Measurements from ENCODE around the gene ARVCF.

Gene ARVCF

DNA sequence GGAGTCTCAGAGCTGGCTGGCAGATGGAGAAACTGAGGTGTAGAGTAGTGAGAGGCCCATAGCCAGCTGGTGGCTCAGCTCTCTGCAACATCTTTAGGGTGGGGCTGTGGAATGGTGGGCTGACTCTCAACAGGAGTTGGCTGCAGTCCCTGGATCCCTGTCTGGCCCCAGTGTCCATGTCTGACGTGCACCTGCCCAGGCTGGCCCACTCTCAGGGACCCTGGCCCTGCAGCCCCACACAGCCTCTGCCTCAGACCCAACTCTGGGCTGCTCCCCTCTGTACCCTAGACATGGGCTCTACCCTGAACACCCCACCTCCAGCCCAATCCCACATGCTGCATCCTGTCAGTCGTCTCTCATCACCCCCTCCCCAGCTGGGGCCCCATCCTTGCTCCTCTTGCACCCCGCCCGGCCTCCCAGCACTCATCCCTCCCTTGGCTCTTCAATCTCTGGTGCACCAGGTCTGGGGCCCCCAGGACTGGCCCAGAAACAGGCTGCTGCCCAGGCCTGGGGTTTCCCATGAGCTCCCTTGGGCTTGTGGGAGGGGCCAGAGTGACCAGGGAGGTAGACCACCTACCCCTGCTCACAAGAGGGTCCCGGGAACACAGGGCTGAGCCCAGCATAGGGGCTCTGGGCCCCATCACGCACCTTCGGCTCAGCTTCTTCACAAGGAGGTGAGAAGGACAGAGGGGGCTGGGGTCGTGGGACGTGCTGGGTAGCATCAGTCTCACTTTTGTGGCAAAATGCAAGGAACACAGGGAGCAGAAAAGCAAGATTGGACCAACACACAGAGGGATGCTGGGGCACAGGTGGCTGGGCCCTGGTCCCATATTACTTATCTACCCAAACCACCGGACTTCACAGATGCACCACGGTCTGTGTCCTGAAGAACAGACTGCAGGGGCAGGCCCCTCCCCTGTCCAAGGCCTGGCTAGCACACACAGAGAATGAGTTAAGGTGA, 31.5 kb downstream of the ARVCF start:
- no peak for DNase-seq

DNA sequence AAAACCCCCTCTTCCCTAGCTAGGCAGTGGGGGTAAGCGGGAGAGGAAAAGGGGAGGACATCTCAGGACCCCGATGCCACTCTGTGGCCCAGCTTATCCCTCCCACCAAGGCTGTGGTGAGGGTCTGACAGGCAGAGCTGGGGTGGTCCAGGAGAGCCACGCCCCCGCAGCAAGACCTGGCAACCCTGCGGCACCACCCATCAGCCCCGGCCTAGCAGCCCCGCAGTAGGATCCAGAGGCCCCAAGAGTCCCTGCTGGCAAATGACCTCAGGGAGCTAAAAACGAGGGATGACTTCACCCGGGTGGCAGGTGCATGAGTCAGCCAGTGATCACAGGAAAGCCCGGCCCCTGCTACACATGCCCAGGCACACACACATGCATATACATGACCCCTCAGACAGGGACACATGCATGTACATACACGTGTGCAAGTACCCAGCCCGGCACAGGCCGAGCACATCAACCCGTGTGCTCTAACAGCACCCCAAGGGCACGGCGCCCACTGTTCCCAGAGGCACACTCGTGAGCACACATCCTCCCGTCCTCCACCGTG, 32.3 kb downstream of the ARVCF start:
- no peak for DNase-seq

GRCh38 chr22:19983741-19984140, 32.9 kb downstream of the ARVCF start:
- DNase-seq: no peak

DNA sequence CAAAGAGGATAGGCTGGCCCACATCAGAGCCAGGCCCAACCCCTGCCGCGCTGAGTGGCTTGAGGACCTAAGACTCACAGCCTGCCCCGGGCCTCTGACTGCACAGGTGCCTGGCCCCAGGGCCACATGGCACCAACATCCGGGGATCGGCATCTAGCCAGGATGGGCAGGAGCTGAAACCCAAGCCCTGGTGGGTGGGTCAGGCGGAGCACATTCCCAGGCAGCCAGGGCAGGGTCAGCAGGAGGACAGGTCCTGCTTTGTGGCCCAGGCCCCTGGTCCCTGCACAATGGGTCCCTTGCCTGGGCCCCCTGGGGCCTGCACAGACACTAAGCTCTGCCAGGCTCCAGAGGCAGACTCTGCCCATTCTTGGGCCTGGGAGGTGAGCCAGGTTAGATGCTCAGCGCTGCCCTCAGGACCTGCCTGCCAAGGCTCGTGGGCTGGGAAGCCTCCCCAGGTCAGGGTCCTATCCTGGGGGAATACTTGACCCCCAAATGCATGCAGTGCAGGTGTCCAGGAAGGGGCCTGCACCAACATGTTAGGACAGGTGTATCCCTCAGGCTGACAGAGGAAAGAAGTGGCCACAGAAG, 33.5 kb downstream of the ARVCF start:
- no peak for DNase-seq

DNA sequence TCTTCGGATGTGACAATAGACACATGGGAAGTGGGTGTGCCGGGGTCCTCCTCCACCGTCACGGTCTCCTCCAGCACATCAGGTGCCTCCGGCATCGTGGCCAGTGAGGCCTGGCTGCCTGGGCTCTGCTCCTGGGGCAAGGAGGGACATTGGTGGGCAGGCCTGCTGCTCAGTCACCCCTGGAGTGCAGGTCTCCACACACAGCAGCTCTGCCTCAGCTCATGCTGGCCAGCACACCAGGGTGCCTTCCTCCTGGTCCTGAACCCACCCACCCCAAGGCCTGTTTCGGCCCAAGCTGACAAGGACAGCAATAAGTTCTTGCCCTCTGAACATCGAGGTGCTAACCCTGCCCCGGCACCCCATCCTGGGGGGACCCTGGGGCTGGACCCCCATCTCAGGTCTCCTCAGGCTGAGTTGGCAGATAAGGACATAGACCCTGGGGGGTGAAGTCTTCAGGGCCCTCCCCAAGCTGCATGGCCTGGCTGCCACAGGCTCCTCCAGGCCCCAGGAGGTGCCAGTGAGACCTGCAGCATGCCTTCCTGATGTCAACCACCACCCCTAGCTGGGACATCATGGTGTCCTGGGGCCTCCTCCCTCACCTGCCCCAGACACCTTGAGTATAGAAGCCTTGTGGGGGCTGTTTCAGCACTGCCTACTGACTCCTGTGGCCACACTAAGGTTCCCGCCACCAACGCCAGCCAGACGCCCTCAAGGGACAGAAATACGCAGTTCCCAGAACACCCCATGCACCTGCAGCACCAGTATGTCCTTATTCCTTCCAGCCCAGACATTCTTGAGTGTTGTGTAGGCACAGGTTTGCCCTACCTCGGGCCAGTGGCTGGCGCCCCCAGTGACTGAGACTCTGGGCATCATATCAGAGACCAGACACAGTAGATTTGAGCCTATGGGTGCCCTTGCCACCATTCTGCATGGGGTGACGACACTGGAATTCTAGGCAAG, 34.4 kb downstream of the ARVCF start:
- DNase-seq: no peak

GRCh38 chr22:19981171-19981960, 35.3 kb downstream of the ARVCF start:
- DNase-seq: no peak

GRCh38 chr22:19980766-19981165, 35.9 kb downstream of the ARVCF start:
- no peak for DNase-seq

- no peak for DNase-seq
Observed at GRCh38 chr22:19979712-19980493, 36.7 kb downstream of the ARVCF start.

DNA sequence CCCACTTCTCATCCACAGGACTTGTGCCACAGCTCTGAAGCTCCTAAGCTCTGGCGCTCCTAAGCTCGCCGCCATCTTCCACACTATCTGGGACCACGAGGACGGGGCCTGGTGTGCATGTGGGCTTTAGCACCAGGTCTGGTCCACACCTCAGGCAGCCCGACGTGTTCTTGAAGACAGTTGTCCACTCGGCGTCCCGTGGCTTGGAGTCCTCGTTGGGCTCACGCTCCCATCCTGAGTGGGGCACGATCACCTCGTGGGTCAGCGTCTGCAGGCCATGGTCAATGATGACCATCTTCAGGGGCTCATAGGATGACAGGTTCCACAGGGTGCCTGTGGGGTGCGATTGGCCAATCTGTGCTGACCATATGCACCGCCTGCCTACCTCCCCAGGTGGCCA, 37.9 kb downstream of the ARVCF start:
- no peak for DNase-seq

GRCh38 chr22:19977296-19978243, 39.1 kb downstream of the ARVCF start:
- DNase-seq: no peak

GRCh38 chr22:19976671-19977070, 40.0 kb downstream of the ARVCF start:
- no peak for DNase-seq

GRCh38 chr22:19975707-19976035, 41.0 kb downstream of the ARVCF start:
- DNase-seq: no peak

- no peak for DNase-seq
Observed at GRCh38 chr22:19974935-19975706, 41.5 kb downstream of the ARVCF start.

GRCh38 chr22:19974268-19974861, 42.3 kb downstream of the ARVCF start:
- peak; percentile 31 for DNase-seq

DNA sequence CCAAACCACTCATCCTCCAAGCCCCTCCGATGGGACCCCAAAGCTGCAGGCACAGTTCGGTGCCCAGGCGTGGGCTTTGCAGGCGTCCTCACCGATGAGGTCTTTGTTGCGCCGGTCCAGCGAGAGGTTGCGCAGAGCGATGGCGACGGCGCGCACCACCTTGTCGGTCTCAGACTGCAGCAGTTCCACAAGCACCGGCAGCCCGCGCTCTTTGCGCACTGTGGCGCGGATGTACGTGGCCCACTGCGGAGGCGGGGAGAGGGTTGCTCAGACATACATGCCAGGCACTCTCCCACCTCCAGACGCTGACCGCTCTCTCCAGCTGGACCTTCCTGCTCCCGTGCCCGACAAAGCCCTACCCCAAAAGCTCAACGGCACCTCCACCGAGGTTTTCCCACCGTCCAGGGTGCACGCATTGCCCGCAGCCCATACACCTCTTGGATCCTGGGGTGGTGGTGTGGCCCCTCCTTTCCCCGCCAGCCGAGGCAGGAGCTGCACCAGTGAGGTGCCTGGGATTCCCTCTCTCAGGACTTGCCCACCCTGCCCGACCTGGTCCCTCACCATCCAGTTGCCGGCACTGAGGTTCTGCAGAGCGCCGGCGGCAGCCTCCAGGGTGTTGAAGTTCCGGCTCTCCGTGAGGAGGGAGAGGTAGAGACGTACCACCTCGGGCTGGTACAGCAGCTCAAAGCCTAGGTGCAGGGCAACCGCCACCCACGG, 42.9 kb downstream of the ARVCF start:
- no peak for DNase-seq

DNA sequence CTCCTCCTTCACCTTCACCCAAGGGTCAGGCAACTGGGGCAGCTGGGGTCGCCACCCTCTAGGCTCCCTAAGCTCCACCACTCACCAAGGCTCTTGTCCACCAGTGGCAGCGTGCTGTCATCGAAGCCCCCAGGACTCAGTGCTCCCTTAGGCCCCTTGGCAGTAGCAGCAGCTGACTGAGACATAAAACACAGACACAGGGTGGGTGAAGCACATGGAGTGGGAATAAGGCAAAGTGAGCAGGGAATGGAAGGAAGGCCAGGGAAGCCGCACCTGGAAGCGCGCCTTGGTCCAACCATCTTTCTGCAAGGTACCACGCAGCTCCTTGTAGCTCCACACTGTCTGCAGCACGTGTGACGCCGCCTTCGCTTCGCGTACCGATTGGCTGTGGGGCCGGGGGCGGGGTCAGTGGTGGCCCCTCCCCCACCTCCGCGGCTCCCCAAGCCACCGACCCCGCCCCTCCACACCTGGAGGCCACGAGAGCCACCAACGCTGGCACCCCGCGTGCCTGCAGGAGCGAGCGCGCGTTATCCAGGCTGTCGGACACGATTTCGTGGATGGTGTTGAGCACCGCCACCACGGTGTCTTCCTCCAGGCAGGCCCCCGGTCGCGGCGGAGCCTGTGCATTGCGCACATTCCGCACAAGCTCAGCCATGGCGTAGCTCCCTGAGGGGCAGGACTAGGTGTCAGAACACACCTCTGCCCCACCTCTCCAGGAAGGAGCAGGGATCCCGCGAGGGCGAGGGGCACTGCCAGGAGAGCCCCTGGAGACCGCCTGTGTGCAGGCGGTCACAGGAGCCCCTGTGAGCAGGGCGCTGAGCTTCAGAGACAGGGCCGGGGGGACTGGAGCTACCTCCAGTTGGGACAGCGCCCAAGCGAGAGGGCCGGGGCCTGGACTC, 43.7 kb downstream of the ARVCF start:
- DNase-seq: no peak

- no peak for DNase-seq
Observed at GRCh38 chr22:19972251-19972650, 44.4 kb downstream of the ARVCF start.
